GM23248 (cell line): ENCODE results near the gene SCN9A.

Experiments
- EZH2 ChIP-seq: fragments of 200-600 bp; sonication (generic); IDR thresholded peaks from 2 replicates; pipeline ENCODE4 v1.6.1; 2018; ENCODE audit warnings: antibody characterized with exemption, mild to moderate bottlenecking; ENCODE audit not compliant: insufficient read depth, poor library complexity, severe bottlenecking
- EZH2phosphoT487 ChIP-seq: fragments of 200-600 bp; sonication (generic); IDR thresholded peaks from 2 replicates; pipeline ENCODE4 v1.6.1; 2018; ENCODE audit warnings: antibody characterized with exemption, moderate library complexity, mild to moderate bottlenecking, low read depth; ENCODE audit not compliant: insufficient read depth

DNA sequence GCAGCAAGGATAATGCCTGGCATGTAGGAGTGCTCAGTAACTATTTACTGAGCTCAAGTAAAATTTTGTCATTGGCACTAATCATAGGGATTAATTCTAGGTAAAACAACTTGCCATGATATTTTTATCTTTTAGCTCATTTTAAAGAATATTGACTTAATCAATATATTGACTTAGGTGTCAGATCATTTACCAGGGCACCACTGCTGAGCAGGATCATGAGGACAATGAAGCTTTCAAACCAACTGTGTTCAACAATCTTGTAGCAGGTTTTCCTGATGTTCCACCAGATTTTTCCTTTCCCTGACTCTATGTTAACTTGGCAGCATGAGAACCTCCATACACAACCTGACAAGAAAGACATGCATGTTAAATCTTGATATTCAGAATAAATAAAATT is 133.4 kb downstream of the SCN9A start:
- TF ChIP-seq EZH2phosphoT487 (no peak), EZH2 (no peak)
